B cell (primary cell): ENCODE data around the gene KPNA2.

Experiments
- EZH2 ChIP-seq: IDR thresholded peaks from 2 replicates; pipeline ENCODE4 v1.6.1; 2012; ENCODE audit warnings: borderline replicate concordance, low read depth, mild to moderate bottlenecking, moderate library complexity, low read length; ENCODE audit not compliant: insufficient read depth, poor library complexity, severe bottlenecking
- TF ChIP-seq, protein P1 (sequence below): fragments of 200-600 bp; IDR thresholded peaks from one replicate; pipeline ENCODE4 v1.8.0; 2022; ENCODE audit warnings: antibody characterized with exemption, mild to moderate bottlenecking

DNA sequence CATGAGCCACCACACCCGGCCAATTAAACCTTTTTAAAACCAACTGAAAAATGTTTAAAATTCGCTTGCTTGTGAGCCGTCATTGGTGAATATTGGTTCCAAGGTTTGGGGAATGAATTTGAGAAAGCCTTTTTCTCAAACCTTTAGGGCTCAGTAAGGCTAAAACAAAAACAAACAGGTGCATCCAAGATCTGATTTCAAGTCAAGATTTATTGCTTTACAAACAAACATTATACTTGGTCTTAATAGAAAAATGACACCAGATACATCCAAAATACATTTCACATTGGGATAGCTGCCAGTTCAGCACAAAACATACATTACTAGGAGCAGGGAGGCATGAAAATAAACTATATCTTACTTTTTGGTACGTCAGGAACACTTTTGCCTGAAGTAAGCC lies 44.6 kb upstream of the KPNA2 start:
- TF ChIP-seq, protein P1, sequence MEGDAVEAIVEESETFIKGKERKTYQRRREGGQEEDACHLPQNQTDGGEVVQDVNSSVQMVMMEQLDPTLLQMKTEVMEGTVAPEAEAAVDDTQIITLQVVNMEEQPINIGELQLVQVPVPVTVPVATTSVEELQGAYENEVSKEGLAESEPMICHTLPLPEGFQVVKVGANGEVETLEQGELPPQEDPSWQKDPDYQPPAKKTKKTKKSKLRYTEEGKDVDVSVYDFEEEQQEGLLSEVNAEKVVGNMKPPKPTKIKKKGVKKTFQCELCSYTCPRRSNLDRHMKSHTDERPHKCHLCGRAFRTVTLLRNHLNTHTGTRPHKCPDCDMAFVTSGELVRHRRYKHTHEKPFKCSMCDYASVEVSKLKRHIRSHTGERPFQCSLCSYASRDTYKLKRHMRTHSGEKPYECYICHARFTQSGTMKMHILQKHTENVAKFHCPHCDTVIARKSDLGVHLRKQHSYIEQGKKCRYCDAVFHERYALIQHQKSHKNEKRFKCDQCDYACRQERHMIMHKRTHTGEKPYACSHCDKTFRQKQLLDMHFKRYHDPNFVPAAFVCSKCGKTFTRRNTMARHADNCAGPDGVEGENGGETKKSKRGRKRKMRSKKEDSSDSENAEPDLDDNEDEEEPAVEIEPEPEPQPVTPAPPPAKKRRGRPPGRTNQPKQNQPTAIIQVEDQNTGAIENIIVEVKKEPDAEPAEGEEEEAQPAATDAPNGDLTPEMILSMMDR = no peak
- no peak for TF ChIP-seq EZH2
